Hematopoietic multipotent progenitor cell treated with erythropoietin and hydrocortisone succinate and interleukin-3 and kit ligand, for 6 days (in vitro differentiated cells): ENCODE measurements around the gene ARPIN.
"Not testable (repeated sequence)": the region's sequence is repeated elsewhere in the genome, so short reads cannot be mapped to it uniquely, and the experiment has no call there.

ENCODE experiments used
- DNase-seq: peaks from one replicate; pipeline ENCODE4 v3.0.0-alpha.2; 2015

The ARPIN gene

DNA sequence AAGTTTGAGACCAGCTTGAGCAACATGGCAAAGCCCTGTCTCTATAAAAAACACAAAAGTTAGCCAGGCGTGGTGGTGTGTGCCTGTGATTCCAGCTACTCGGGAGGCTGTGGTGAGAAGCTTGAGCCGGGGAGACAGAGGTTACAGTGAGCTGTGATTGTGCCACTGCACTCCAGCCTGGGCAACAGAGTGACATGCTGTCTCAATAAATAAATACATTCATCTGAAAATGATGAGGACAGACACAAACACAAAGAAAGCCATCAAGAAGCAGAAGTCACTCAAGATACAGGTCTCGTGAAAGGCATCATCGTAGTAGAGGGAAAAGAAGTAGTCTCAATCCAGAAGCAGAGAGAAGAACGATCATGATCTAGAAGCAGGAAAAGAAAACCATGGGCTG is 37.0 kb downstream of the ARPIN start:
- DNase-seq: no peak

- DNase-seq: peak; percentile 92
Observed at GRCh38 chr15:89874926-89875564, 37.7 kb downstream of the ARPIN start.

DNA sequence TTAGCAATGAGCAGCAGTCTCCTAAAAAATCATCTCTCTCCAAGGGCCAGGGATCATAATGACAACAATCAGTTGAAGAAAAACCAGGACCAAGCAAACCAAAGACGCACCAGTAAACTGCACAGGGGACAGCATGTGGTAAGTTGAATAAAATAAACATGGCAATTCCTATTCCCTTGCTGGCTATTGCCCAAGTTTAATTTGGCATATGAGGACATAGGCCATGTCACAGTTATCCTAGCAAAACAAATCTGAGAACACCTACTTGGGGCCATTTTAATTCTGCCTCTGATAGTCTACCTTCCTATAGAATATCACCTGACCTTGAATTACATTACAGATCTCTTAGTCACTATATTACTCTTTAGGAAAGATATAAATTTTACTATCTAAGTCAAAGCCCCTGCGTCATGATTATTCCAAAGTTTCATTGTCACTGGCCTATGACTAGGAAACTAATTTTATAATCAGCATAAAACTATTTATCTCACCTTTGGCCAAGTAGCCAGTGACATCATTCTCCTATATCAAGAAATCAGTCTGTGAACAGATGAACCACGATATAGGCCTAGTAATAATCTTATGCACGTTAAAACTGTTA is 42.0 kb downstream of the ARPIN start:
- no peak for DNase-seq

- peak; percentile 20 for DNase-seq
Observed at GRCh38 chr15:89870006-89870405, 42.7 kb downstream of the ARPIN start.

- not testable (repeated sequence) for DNase-seq
Observed at GRCh38 chr15:89869490-89869889, 43.3 kb downstream of the ARPIN start.

DNA sequence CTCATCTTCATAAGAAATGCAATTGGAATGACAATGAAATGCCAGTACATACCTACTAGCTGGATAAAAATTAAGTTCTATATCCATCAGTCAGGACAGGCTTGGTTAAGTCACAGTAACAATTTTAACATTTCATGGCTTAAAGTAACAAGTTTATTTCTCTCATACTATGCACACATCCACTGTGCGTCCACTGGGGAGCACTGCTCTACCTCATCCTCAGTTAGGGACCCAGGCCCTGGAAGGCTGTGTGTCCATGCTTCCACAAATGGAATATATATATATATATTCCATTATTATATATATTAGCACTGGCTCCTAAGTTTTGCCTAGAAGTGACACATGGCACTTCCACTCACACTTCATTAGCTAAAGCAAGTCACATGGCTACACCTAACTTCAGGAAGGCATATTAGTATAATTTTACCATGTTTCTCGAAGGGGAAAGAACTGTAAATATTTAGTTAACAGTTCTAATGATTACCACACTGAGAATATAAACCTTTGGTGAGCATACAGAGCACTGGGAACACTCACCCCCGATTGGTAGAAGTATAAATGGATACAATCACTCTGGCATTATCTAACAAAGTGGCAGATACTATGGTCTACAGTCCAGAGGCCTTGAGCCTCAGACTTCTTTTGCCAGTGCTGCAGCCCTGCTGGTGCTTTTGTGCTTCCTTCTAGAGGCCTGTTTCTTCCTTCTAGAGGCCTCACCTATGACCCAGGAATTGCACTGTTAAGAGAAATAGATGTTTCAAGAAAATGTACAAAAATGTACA is 47.6 kb downstream of the ARPIN start:
- DNase-seq: no peak

GRCh38 chr15:89863918-89864317 is 48.8 kb downstream of the ARPIN start:
- no peak for DNase-seq

GRCh38 chr15:89860891-89861290 is 51.9 kb downstream of the ARPIN start:
- peak; percentile 73 for DNase-seq

DNA sequence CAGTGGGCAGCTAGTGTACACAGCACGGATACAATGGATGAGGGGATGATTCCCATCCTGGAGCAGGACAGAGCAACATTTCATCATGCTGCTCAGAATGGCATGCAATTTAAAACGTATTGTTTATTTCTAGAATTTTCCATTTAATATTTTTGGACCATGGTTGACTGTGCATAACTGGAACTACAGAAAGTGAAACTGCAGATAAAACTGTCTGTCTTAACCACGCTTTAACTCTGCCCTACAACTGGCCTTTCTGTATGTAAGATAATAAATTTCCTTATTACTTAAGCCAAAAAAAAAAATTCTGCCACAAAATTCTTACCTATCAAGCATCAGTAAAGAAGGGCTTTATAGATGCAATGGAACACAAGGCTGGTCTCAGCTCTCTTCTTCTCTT is 52.3 kb downstream of the ARPIN start:
- peak; percentile 30 for DNase-seq

DNA sequence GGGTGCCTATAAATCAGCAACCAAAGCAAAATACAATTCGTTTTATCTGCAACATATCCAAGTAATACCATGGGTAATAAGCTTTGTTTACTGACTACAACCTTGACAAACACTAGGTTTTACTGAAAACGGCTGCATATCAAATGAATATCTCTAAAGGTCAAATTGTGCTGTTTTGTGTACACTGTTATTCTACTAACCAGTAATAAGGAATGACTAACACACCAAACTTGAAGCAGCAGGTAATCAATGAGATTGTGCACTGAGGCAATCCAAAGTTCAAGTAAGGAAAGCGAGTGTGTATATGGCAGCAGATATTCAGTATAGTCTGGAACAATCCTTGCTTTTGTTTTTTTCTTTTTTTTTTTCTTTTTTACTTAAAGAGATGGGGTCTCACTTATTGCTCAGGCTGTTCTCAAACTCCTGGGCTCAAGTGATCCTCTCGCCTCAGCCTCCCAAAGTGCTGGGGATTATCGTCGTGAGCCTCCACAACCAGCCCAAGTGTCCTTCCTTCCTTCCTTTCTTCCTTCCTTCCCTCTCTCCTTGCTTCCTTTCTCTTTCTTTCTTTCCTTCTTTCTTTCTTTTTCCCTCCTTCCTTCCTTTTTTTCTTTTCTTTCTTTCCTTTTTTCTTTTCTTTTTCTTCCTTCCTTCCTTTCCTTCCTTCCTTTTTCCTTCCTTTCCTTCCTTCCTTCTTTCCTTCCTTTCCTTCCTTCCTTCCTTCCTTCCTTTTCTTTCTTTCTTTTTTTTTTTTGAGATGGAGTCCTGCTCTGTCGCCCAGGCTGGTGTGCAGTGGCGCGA is 53.9 kb downstream of the ARPIN start:
- DNase-seq: no peak

GRCh38 chr15:89857673-89858072 is 55.1 kb downstream of the ARPIN start:
- DNase-seq: no peak

DNA sequence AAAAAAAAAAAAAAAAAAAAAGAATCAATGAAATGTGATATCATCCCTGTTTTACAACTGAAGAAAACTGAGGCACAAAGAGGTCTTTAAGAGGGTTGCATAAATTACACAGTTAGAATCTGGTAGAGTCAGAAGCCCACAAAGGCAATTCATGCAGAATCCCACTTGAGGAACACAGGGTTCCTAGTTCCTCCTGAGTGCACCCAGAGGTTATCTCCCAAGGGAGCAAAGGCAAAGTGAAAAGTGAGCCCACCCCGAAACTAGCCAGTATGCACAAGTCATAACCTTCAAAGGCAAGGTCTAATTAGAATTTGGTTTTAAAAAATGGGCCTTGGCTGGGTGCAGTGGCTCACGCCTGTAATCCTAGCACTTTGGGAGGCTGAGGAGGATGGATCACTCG is 56.8 kb downstream of the ARPIN start:
- no peak for DNase-seq

GRCh38 chr15:89854863-89855262 is 57.9 kb downstream of the ARPIN start:
- DNase-seq: not testable (repeated sequence)

DNA sequence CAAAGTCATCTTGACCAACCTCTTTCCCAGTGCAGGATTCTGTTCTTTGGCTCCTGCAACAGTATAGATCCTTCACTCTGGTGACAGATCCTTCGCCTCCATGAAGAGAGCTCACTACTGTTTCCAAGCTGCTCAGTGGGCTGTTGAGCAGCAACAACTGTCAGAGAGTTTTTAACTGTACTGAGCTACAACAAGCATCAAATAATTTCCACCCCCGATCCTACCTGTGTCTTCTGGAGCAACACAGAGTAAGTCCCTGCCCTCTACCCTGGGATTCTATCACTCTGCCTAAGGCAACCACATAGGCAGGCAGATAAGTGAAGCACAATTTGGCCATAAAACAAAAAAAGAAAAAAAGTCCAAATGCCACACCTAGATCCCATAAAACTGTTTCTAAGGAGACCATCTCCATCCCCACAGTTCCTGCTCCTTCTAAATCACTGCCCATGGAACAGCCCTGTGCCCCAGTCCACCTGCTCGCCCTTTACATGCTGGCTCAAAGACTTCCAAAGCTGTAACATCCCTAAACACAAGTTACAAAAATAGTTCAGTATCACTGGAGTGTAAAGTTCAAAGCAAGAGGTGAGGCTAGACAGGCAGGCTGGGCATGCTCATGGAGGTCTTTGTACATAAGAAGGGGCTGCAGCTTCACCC is 60.3 kb downstream of the ARPIN start:
- no peak for DNase-seq

- DNase-seq: no peak
Observed at GRCh38 chr15:89851673-89852341, 60.9 kb downstream of the ARPIN start.

GRCh38 chr15:89848970-89849292 is 63.8 kb downstream of the ARPIN start:
- no peak for DNase-seq

DNA sequence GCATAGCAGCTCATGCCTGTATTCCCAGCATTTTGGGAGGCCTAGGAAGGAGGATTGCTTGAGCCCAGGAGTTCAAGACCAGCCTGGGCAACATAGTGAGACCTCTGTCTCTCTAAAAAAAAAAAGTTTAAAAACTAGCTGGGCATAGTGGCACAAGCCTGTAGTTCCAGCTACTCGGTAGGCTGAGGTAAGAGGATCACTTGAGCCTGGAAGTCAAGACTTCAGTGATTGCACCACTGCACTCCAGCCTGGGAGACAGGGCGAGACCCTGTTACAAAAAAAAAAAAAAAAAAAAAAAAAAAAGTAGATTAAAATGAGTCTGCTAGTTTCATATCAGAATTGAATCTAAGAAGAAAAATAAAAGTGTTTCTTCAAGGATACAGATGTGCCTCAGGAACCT is 65.7 kb downstream of the ARPIN start:
- no peak for DNase-seq

DNA sequence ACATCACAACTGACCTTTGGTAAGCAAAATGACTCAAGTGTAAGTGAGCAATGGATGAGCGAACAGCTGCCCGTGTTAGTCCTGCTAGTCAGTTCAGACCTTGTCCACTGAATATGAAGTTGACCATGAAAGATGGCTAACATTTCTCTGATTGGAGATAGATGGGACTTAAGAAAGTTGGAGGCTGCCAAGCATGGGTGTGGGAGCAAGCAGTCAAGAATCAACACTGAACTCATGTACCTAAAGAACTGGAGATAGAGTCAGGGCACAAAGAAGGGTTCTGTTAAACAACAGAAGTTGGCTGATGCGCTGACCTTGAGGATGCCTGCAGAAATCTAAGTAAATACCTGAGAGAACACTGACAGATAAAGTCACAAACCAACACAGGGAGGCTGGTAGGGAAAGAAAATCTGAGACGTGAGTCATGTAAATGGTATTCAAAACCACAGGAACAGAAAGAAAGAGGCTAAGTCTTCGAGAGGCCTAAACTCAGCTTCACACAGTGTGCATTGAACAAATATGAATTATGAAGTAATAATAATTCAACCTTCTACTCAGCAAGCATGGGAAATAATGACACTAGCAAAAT is 67.4 kb downstream of the ARPIN start:
- no peak for DNase-seq
